ENCODE results near the gene CHURC1.
"Not testable (repeated sequence)": the region's sequence is repeated elsewhere in the genome, so short reads cannot be mapped to it uniquely, and the experiment has no call there.

CHURC1 gene

DNA sequence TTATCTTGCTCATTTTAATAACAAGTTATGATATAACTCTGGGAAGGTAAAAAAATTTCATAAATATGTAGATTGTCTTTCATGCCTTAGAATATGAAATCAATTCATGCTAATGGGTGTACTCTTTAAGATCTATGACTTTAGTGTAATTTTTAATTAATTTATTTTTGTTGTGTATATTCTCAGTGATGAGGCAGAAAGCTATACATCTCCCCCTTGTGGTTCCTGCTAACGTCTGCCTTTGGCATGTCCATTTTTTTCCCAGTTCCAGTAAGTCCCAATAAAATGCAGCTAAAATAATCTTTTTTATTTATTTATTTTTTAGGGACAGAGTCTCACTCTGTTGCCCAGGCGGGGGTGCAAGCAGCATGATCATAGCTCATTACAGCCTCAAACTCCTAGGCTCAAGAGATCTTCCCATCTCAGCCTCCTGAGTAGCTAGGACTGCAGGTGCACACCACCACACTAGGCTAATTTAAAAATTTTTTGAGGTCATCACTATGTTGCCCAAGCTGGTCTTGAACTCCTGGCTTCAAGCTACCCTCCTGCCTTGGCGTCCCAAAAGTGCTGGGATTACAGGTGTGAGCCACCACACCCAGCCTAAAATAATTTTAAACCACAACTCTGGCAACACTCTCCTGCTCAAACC is 3.3 kb upstream of the CHURC1 start:
- DNase-seq (ENCODE audit: low read depth), result peak; percentile 40

DNA sequence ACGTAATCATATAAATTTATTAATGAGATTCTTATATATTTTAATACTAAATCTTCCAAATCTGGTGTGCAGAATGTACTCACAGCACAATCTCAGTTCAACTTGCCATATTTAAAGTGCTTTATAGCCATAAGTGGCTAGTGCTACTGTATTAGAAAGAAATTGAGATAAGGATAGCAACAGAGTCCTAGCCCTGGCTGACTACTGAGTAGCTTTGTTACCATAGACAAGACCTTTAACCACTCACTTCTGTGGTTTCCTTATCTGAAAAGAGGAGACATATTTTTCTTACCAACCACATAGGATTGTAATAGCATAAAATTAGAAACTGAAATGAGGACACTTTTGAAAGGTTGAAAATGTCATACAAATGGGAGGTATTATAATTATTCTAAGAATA is 2.0 kb upstream of the CHURC1 start:
- DNase-seq (ENCODE audit: low read depth), result peak; percentile 80

DNA sequence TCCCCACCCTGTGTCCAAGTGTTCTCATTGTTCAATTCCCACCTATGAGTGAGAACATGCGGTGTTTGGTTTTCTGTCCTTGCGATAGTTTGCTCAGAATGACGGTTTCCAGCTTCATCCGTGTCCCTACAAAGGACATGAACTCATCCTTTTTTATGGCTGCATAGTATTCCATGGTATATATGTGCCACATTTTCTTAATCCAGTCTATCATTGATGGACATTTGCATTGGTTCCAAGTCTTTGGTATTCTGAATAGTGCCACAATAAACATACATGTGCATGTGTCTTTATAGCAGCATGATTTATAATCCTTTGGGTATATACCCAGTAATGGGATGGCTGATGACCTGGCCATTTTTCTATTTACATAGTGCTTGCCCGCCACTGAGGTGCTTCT is 778 bp upstream of the CHURC1 start:
- not testable (repeated sequence) for DNase-seq (ENCODE audit: low read depth)

DNA sequence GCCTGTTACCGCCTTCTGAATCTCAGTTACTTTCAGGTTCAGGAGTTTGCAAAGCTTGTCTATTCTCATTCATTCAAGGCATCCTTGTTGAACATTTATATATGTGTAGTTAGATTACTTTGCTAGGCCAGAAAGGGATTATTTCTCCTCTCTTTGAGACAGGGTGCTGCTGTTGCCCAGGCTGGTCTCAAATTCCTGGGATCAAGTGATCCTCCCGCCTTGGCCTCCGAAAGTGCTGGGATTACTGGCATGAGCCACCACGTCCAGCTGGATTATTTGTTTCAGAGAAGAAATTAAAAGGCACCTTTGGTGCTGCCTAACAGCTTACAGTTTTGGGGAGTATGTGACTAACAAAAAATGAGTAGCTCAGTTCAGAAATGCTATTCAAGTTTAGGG is 772 bp downstream of the CHURC1 start:
- no peak for DNase-seq (ENCODE audit: low read depth)

DNA sequence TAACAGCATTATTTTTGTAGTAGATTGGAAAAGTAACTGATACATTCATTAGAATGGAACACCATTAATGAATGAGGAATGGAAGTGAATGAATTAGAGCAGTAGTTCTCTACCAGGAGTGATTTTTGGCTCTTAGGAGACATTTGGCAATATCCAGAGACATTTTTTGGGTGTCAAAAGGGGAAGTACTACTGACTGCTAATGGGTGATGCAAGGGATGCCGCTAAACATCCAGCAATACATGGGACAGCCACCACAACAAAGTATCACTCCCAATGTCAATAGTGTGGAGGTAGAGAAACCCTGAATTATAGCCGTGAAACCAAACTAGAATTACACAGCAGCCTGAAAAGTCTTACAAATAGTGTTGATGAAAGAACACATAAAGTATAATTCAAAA is 1.5 kb downstream of the CHURC1 start:
- no peak for DNase-seq (ENCODE audit: low read depth)

DNA sequence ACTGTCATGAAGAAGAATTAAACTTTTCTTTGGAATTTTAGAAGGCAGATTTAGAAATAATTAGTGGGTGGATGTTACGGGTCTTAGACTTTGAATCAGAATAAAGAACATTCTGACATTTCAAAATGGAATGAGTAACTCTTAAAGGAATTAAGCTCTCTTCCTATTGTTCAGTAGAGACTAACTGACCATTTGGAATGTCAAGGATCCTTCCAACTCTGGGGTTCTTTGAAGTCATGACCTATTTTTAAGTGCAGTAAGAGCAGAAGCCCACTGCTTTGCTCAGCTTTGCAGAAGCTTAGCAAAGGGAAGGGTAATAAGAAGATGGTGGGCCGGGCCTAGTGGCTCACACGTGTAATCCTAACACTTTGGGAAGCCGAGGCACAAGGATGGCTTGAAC is 4.0 kb downstream of the CHURC1 start:
- peak; percentile 47 for DNase-seq (ENCODE audit: low read depth)

DNA sequence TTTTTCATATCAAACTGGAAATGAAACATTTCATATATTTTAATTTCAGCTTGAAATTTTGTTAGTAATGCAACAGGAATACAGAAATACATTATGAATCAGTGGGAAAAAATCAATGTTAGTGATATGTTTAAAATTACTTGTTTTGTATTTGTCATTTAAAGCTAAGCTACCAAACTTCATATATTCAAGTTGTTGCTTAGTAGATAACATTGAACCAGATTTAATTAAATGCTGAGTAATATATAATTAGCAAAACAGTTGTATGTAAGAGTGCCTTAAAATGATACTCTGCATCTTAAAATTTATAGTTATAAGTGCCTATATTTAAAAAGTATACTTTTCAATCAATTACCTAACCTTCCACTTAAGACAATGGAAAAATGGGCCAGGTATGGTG is 5.0 kb downstream of the CHURC1 start:
- no peak for DNase-seq (ENCODE audit: low read depth)

DNA sequence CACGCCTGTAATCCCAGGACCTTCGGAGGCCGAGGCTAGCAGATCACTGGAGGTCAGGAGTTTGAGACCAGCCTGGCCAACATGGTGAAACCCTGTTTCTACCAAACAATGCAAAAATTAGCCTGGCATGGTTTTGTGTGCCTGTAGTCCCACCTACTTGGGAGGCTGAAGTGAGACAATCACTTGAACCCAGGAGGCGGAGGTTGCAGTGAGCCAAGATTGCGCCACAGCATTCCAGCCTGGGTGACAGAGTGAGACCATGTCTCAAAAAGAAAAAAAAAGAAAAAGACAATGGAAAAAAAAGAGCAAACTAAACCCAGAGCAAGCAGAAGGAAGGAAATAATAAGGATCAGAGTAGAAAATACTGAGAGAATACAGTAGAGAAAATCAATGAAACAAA is 5.4 kb downstream of the CHURC1 start:
- no peak for DNase-seq (ENCODE audit: low read depth)

DNA sequence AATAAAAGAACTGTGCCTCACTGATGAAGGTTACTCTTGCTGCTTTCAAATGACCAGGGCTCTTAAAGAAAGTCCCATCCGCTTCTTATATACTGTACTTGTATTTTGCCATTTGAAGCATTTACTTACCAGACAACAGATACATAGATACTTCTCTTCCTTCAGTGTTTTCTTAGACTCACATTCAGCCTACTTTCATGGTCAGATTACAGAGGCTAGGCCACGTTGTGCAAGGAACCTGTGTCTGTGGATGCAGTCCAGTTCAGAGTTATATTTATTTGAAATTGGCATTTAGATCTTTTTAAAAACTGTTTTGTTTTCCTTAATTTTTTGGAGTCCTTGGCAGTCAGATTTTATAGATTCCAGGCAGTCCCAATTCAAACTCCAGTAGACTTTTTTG is 6.2 kb downstream of the CHURC1 start:
- no peak for DNase-seq (ENCODE audit: low read depth)

DNA sequence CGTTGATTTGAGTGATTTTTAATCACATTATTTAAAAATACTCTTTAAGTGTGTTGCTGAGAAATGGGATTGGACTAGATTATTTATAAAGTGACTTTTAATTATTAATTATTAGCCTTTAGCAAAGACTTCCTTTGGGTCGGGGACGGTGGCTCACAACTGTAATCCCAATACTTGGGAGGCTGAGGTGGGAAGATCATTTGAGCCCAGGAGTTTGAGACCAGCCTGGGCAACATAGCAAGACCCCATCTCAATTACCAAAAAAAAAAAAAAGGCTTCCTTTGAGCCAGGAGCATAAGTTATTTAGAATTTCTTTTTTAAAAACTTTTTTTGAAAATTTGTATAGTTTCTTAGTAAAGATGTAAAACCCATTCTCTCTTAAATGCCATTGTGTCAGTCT is 8.8 kb downstream of the CHURC1 start:
- no peak for DNase-seq (ENCODE audit: low read depth)

DNA sequence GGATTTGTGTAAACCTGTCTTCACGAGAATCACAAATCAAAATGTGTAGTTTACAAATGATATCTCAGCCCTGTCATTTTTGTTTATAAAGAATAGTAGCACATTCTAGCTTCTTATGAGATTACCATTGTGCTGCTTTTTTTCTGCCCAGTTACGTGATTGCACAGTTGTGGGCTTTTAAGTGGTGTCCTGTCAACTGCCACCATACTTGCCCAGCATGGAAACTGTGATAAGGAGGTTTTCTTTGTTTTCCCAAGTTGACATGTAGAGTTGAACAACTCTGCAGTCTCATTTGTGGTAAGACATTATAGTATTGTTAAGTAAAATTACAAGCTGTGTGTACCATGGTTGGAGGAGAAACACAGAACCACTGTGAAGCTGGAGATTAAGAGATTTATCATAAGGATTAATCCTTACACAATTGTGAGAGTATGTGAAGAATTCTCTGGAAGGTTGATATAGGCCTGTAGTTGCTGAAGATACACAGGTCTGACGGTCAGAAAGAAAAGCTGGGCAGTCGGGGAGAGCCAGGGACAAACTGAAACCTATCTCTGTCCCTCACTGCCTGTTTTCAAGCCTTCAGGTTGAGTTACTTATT is 12.2 kb downstream of the CHURC1 start:
- DNase-seq (ENCODE audit: low read depth), result peak; percentile 60

DNA sequence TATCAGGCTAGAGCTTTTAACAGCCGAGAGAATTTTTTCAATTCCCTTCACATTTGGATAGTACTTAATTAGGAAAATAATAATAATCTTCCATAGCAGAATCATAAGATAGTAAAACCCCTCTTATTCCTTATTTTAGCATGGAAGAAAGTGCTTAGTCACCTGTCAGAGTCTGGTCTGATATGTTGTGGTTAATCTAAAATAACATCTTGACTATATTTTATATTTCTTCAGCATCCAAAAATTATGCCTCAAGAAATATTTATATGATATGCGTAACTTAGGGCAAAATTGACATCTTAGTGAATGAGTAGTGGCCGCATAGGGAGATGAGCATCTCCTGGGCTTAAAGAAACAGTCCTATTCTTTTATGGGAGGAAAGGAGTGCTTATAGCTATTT is 12.8 kb downstream of the CHURC1 start:
- DNase-seq (ENCODE audit: low read depth), result no peak

DNA sequence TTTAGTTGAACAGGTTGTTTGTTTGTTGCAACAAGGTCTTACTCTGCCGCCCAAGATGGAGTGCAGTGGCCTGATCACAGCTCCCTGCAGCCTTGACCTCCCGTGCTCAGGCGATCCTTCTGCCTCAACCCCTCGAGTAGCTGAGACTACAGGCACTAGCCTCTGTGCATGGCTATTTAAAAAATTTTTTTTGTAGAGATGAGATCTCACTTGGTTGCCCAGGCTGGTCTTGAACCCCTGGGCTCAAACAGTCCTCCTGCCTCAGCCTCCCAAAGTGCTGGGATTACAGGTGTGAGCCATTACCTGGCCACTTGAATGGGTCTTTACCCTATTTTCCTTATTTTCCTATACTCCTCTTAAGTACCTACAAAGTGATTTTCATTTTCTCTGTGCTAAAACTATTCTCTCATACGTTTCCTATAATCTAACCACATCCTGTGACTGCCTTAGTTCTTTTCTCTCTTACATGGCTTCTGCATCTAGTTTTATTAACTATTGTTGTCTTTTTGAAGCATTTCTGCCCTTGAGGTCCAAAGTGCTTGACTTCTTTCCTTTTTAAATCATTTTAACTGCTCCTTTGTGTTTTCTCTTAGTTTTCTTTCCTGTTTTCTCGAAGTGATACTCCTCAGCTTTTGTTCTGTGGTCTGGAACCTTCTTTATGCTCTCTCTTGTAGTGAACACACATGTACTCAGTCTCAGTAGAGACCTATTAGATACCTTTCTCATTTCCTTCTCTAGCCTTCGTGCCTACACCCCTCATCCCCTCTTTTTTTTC is 14.2 kb downstream of the CHURC1 start:
- DNase-seq (ENCODE audit: low read depth), result no peak

DNA sequence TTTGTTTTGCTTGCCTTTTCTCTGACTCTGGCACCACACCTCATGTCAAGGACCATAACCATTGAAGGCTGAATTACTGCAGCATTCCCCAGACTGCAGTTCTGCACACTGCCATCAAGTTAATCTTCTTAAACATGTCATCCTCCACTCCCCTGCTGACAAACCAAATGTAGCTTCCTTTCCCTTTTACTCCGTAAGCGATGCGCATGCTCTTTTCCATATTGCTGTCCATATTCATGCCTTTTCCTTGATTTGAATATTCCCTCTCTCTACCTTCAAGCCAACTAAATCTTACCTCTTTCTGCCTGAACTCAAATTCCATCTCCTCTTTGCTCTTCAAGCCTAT is 14.7 kb downstream of the CHURC1 start:
- no peak for DNase-seq (ENCODE audit: low read depth)

DNA sequence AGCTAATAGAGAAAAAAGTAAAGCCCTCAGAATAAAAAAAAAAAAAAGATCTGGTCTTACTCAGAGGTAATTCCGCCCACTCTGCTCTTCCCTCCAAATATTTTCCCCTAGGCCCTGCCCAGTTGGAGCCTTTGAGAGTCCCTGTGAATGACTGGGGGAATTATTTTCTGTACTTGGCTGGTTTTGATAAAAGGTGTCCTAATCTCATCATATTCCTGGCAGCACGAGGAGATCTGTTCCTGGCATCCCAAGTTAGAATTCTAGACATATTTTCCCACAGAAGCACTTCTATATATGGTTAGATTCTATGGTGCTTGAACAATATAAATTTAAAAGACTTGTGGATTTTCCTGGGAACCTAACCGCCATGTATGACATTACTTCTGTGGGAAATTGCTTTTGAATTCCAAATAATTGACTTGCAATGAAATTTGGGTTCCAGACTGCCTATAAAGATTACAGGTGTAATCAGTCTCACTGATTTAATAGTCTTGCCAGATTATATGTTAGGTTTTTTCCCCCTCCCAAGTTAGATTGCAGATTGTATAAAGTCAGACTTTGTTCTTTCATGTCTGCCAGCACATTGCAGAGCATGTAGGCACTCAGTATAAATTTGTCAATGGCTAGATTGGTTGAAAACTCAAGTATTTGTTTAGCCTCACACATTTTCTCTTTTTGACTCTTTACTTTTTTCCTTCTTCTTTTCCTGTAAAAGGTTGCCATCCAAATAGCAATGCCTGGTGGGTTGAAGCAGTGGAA is 16.0 kb downstream of the CHURC1 start:
- DNase-seq (ENCODE audit: low read depth), result peak; percentile 46

DNA sequence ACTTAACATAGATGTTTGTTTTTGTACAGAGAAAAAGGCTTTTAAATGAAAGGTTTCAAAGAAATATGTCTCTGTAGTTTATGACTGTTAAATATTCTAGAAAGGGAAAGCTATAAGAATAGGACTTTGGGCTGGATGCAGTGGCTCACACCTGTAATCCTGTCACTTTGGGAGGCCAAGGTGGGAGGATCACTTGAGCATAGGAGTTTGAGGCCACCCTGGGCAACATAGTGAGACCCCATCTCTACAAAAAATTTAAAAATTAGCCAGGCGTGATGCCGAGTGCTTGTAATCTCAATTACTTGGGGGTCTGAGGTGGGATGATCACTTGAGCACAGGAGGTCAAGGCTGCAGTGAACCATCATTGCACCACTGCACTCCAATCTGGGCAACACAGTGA is 16.9 kb downstream of the CHURC1 start:
- no peak for DNase-seq (ENCODE audit: low read depth)

DNA sequence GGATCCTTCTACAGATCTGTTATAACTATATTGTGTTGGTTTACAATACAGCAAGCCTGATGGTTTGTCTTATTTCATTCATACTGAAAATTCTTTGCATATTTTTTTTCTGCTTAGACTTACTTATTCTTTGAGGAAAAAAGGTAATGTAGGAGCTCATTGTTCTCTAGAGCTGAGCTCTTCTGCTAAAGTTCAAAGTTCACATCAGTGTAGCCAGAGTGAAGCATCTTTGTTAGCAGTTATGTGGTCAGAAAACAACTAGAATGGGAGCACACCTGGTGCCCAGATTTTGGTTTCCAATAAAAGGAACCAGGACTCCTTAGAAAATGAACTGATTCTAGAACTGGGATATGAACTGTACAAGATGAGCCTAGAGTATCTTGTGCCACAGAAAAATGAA is 18.0 kb downstream of the CHURC1 start:
- no peak for DNase-seq (ENCODE audit: low read depth)

DNA sequence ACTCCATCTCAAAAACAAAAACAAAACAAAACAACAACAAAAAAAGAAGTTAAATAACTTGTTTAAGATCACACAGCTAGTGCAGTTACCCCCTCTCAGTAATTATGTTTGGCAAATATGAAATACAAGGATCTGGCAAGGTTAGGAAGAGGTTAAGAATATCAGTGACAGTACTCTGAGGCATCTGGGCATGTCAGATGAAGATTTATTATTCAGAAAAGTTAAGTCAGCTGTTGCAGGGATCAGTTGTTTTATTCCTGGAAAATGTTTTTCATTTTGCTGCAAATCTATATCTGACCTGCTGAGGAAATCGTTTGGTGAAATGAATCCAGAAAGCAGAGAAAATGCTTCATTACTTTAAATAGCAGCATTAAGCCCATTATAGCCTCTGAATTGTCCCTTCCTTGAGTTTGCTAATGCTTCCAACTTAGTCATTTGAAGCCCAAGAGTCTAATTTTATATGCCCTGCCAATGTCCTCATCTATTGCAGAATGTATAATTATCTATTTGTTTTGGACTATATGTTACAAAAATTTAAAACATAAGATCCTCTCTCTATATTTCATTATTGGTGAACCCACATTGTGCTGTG is 20.2 kb downstream of the CHURC1 start:
- DNase-seq (ENCODE audit: low read depth), result peak; percentile 34

DNA sequence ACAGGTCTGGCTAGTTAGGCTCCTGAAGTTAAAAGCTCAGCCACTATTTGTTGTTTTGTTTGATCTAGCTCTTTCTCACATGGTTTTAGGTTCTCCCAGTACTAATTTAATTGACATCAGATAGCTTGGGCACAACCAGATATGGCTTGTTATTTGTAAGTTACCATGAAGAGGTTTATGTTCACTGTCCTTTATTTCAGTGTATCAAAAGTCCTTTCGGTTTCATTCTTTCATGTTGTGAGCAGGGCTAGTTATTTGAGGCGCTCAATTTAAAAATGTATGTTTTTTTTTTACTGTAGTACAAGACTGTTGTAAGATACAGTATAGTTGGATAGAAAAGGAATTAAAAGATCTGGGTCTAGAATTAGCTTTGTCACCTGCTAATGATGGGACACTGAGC is 21.3 kb downstream of the CHURC1 start:
- no peak for DNase-seq (ENCODE audit: low read depth)

DNA sequence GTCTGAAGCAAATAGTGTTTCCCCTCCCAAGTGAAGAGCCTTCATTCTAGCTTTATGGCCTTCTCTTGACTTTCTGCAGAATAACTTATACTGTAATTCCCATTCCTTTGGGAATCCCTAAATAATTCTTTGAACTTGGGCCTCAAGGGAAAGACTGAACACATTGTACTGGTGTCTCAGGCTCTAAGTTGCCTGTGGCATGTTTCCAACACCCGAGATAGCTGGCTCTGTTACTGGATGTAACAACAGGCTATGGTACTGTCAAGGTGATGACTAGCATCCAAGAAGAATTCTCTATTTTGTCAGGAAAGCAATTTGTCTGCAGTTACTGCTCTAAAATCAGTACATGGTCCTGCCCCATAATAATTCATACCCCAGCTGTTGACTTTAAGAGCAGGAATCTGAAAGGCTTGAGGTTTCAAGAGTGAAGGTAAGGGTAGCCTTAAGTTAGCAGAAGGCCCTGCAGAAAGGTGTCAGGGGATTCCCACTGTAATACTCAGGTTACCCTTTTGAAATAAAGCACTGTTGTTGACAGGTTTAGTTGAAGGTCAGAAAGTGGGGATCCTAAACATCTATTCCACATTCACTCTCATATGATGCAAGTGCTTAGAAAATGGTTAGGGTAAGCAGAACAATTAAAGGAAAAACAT is 23.0 kb downstream of the CHURC1 start:
- peak; percentile 70 for DNase-seq (ENCODE audit: low read depth)

DNA sequence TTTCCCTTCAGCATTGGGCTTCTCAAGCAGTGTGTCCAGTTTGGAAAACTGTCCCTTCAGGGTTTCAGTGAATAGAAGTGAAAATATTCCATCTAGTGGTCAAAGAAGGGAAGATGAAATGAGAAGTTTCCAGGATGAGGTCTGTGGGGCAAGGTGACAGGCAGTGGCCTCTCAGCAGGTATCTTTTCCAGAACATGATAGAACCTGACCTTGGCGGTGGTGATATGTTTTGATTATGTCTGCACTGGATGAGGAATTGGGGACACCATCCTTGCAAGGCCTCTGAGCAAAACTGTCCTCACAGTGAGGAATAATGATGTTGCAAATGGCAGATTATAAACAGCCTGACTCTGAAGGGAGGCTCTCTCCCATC is 23.6 kb downstream of the CHURC1 start:
- DNase-seq (ENCODE audit: low read depth), result peak; percentile 19

Measured in amniotic epithelial cell (primary cell).